B cell (primary cell): ENCODE measurements around the gene GNG7. TPM values are rescaled to one million over a fixed set of nuclear protein-coding genes. Genes with fewer than 3 reads are reported as not detected.
A peak's percentile ranks its signal among the peaks of the same experiment; 100 is the strongest.

Experiments used
- ATAC-seq: fragments of 200-7000 bp; cut with Tn5 transposase; one replicate; pipeline ENCODE4 v1.10.0; 2021; ENCODE audit warnings: low read depth, mild to moderate bottlenecking, moderate number of reproducible peaks, moderate library complexity
- CTCF ChIA-PET: fragments of 350-600 bp; sonication (Branson Sonifier 250); formaldehyde crosslinking; loops from one replicate; lab custom pipeline; 2021; ENCODE audit warnings: antibody characterized with exemption, inconsistent platforms; lab: Charles Lee
- POLR2A ChIA-PET: fragments of 350-600 bp; sonication (Branson Sonifier 250); formaldehyde crosslinking; loops from one replicate; lab custom pipeline; 2021; ENCODE audit warnings: antibody characterized with exemption; lab: Charles Lee
- DNase-seq: peaks from one replicate; pipeline ENCODE4 v3.0.0; 2013
- H2AFZ ChIP-seq: 2 replicates; pipeline ENCODE4 v1.6.1; 2012; ENCODE audit warnings: mild to moderate bottlenecking, low read depth, low read length; ENCODE audit not compliant: insufficient read depth, poor library complexity, severe bottlenecking
- H3K27ac ChIP-seq, 2 donors: 1 replicate in 1 of 2; 2 replicates in 1 of 2; pipeline ENCODE4 v1.5.1; 2012 to 2013; ENCODE audit warnings: low read length in 2 of 2, mild to moderate bottlenecking in 2 of 2, moderate library complexity in 1 of 2
- H3K27me3 ChIP-seq, 4 experiments: fragments of 200-600 bp in 1 of 4; sonication (generic) in 1 of 4; replicated peaks in 1 of 4; 1 replicate in 2 of 4; 2 replicates in 2 of 4; pipeline versions ENCODE4 v1.6.1 to v1.7.0; 2013 to 2016; ENCODE audit warnings: low read length in 3 of 4, mild to moderate bottlenecking in 2 of 4, mixed read lengths in 1 of 4, moderate library complexity in 1 of 4; ENCODE audit not compliant: insufficient read depth in 4 of 4, control insufficient read depth in 3 of 4; ENCODE audit errors: control extremely low read depth in 1 of 4
- H3K36me3 ChIP-seq, 2 experiments: replicated peaks in 1 of 2; 1 replicate in 1 of 2; 2 replicates in 1 of 2; pipeline versions ENCODE4 v1.6.1 to v1.7.1; 2013; ENCODE audit warnings: low read length in 1 of 2; ENCODE audit not compliant: insufficient read depth in 2 of 2, control insufficient read depth in 1 of 2; ENCODE audit errors: control extremely low read depth in 1 of 2, extremely low read depth in 1 of 2
- H3K4me1 ChIP-seq, 2 donors: fragments of 200-600 bp in 1 of 2; sonication (generic) in 1 of 2; 1 replicate in 1 of 2; 2 replicates in 1 of 2; pipeline versions ENCODE4 v1.5.1 to v1.6.1; 2013 to 2017; ENCODE audit warnings: low read length in 2 of 2; ENCODE audit not compliant: control insufficient read depth in 2 of 2, insufficient read depth in 2 of 2
- H3K4me2 ChIP-seq: replicated peaks from 2 replicates; pipeline ENCODE3; 2012; ENCODE audit warnings: mild to moderate bottlenecking, low read depth, low read length; ENCODE audit not compliant: poor library complexity, severe bottlenecking
- H3K4me3 ChIP-seq, 5 experiments: fragments of 200-600 bp in 1 of 5; sonication (generic) in 1 of 5; 1 replicate in 3 of 5; 2 replicates in 2 of 5; pipeline versions ENCODE4 v1.5.1 to v1.7.0; 2011 to 2016; ENCODE audit warnings: low read length in 4 of 5, mild to moderate bottlenecking in 4 of 5, low read depth in 2 of 5, control low read depth in 1 of 5, moderate library complexity in 1 of 5; ENCODE audit not compliant: insufficient read depth in 1 of 5; ENCODE audit errors: control extremely low read depth in 1 of 5, extremely low read depth in 1 of 5
- H3K79me2 ChIP-seq: fragments of 200-600 bp; sonication (generic); one replicate; pipeline ENCODE4 v1.6.0; 2016; ENCODE audit warnings: low read length; ENCODE audit not compliant: control insufficient read depth, insufficient read depth
- H3K9ac ChIP-seq: fragments of 200-600 bp; sonication (generic); 2 replicates; pipeline ENCODE4 v1.6.1; 2017; ENCODE audit warnings: mild to moderate bottlenecking, low read length, moderate library complexity
- H3K9me3 ChIP-seq, 3 donors: one replicate each; pipeline versions ENCODE4 v1.6.1 to v1.7.1; 2013; ENCODE audit warnings: low read length in 2 of 3; ENCODE audit not compliant: control insufficient read depth in 2 of 3, insufficient read depth in 1 of 3; ENCODE audit errors: control extremely low read depth in 1 of 3
- H4K20me1 ChIP-seq: 2 replicates; pipeline ENCODE4 v1.6.0; 2012; ENCODE audit warnings: mild to moderate bottlenecking, low read length; ENCODE audit not compliant: insufficient read depth, control insufficient read depth, poor library complexity, severe bottlenecking
- H3K27ac Mint-ChIP-seq: one replicate; pipeline ENCODE4 v1.8.0; 2021; ENCODE audit warnings: mixed read lengths
- H3K27me3 Mint-ChIP-seq: one replicate; pipeline ENCODE4 v1.8.0; 2021; ENCODE audit warnings: mixed read lengths
- H3K4me1 Mint-ChIP-seq: one replicate; pipeline ENCODE4 v1.8.0; 2021; ENCODE audit warnings: mixed read lengths
- H3K4me3 Mint-ChIP-seq: one replicate; pipeline ENCODE4 v1.8.0; 2021; ENCODE audit warnings: mixed read lengths
- H3K9me3 Mint-ChIP-seq: one replicate; pipeline ENCODE4 v1.8.0; 2022; ENCODE audit warnings: mixed read lengths; ENCODE audit not compliant: insufficient read depth
- EZH2 ChIP-seq: IDR thresholded peaks from 2 replicates; pipeline ENCODE4 v1.6.1; 2012; ENCODE audit warnings: borderline replicate concordance, low read depth, mild to moderate bottlenecking, moderate library complexity, low read length; ENCODE audit not compliant: insufficient read depth, poor library complexity, severe bottlenecking
- WGBS: methylation state at CpG from one replicate; pipeline ENCODE4 v1.1.5; 2013; ENCODE audit warnings: missing lambda C conversion rate; ENCODE audit not compliant: insufficient coverage; 5-methylcytosine and 5-hydroxymethylcytosine counted together
- intact Hi-C: fragments of 100-400 bp; cut with micrococcal nuclease; formaldehyde crosslinking; loops from one replicate; pipeline ENCODE4 v1.10.0; 2022
- polyA plus RNA-seq: library from polyadenylated mRNA; depleted of rRNA; stranded (reverse); fragments of >200 nt; gene quantifications from 2 replicates; pipeline ENCODE4 v1.2.3, GENCODE V29; 2012
- total RNA-seq, 2 donors: library from RNA; stranded (reverse); fragments of 120-200 nt in 1 of 2; gene quantifications; 1 replicate in 1 of 2; 2 replicates in 1 of 2; pipeline versions ENCODE4 v1.2.3 to v1.2.4, GENCODE V29; 2013 to 2022
- TF ChIP-seq, protein P1 (sequence below): fragments of 200-600 bp; IDR thresholded peaks from one replicate; pipeline ENCODE4 v1.8.0; 2022; ENCODE audit warnings: antibody characterized with exemption, mild to moderate bottlenecking

Gene GNG7
- total and polyA plus RNA-seq, 2 donors (not counting 1 experiment from before 2014, with no cell fraction given): 76.3 to 153 TPM

DNA sequence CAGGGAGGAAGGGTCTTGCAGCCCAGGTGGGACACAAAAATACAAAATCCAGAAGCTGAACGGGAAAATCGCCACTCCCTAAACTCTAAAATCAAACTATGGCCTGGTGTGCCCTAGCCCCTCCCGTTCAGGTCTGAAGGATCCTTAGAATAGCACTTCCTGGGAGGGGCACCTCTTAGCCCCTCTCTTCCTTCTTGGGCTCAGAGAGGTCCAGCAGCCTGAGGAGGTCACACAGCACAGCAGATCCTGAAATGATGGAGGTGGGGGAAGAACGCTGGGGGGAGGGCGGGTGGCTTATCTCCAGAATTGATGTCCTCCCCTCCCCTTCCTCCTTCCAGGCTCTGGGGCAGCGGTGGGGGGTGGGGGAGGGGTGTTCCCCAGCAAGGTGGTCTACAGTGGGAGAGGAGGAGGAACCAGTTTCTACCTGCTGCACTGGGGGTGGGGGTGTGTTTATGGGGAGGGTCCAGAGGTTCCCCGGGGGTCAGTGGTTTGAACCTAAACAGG, 16.8 kb upstream of the GNG7 start:
- Histone ChIP-seq H3K4me3 (no peak overlapping the region), H3K4me1 (peaks cover 30 to 43% of the 10 kb centered on the region in 2 donors), H3K27me3 (peaks cover 0 to 17% (median 8%) of the 10 kb centered on the region in 4 experiments), H2AFZ (no peak overlapping the region), H4K20me1 (peaks cover 8% of the 10 kb centered on the region), H3K9ac (no peak overlapping the region), H3K79me2 (peaks cover 6% of the 10 kb centered on the region), H3K9me3 (peaks cover 0 to 24% (median 10%) of the 10 kb centered on the region in 3 donors), H3K4me2 (peak overlapping the region; percentile 96), H3K36me3 (peaks cover 0 to 4% of the 10 kb centered on the region in 2 experiments), H3K27ac (no peak overlapping the region)
- Mint-ChIP-seq H3K4me3 (peak overlapping the region; percentile 84), H3K27me3 (peaks cover 2% of the 10 kb centered on the region), H3K4me1 (peaks cover 29% of the 10 kb centered on the region), H3K27ac (peak overlapping the region; percentile 70), H3K9me3 (peaks cover 5% of the 10 kb centered on the region)
- ChIA-PET CTCF (interaction anchor here (0.7 kb wide), 1 partner anchor 39 kb away, joined by 3 read pairs; no protein-coding TSS in a partner anchor), POLR2A (no interaction called here)
- intact Hi-C loops: no loop called here
- TF ChIP-seq, protein P1, sequence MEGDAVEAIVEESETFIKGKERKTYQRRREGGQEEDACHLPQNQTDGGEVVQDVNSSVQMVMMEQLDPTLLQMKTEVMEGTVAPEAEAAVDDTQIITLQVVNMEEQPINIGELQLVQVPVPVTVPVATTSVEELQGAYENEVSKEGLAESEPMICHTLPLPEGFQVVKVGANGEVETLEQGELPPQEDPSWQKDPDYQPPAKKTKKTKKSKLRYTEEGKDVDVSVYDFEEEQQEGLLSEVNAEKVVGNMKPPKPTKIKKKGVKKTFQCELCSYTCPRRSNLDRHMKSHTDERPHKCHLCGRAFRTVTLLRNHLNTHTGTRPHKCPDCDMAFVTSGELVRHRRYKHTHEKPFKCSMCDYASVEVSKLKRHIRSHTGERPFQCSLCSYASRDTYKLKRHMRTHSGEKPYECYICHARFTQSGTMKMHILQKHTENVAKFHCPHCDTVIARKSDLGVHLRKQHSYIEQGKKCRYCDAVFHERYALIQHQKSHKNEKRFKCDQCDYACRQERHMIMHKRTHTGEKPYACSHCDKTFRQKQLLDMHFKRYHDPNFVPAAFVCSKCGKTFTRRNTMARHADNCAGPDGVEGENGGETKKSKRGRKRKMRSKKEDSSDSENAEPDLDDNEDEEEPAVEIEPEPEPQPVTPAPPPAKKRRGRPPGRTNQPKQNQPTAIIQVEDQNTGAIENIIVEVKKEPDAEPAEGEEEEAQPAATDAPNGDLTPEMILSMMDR: no peak
- TF ChIP-seq EZH2: no peak
- DNase-seq (no peak), ATAC-seq (no peak)
- 43% methylated on average over 4 of the region's 7 CpGs for WGBS
